H1 (cell line): ENCODE data around the gene ARL5C. TPM values are rescaled to one million over a fixed set of nuclear protein-coding genes. Genes with fewer than 3 reads are reported as not detected.

Source experiments
- CTCF ChIA-PET: fragments of 300-600 bp; sonication (Branson Sonifier 250); formaldehyde crosslinking; loops from one replicate; lab custom pipeline; 2021; ENCODE audit not compliant: partially characterized antibody; lab: Charles Lee
- POLR2A ChIA-PET: fragments of 300-600 bp; sonication (Branson Sonifier 250); formaldehyde crosslinking; loops from one replicate; lab custom pipeline; 2021; ENCODE audit warnings: inconsistent platforms; ENCODE audit not compliant: partially characterized antibody; lab: Charles Lee
- DNase-seq, 2 experiments: peaks; one replicate each; pipeline versions ENCODE4 v3.0.0 to v3.0.0-alpha.2; 2010 to 2022; ENCODE audit warnings: low spot score in 2 of 2, low read depth in 1 of 2, mixed read lengths in 1 of 2
- FAIRE-seq: peaks from 2 replicates; lab custom pipeline; 2011; peaks lifted over from hg19 to GRCh38; lab: Jason Lieb, UNC
- H2AFZ ChIP-seq: 2 replicates; pipeline ENCODE4 v1.8.1; 2012; ENCODE audit warnings: low read length, inconsistent platforms
- H2AK5ac ChIP-seq: 2 replicates; pipeline ENCODE4 v1.6.1; 2013; ENCODE audit warnings: low read depth, low read length
- H2BK120ac ChIP-seq: replicated peaks from 2 replicates; pipeline ENCODE3; 2013; ENCODE audit warnings: low read depth, low read length, inconsistent platforms
- H2BK12ac ChIP-seq: 2 replicates; pipeline ENCODE4 v1.6.1; 2013; ENCODE audit warnings: low read depth, low read length
- H2BK15ac ChIP-seq: 2 replicates; pipeline ENCODE4 v1.6.1; 2013; ENCODE audit warnings: low read length
- H2BK20ac ChIP-seq: 2 replicates; pipeline ENCODE4 v1.6.1; 2013; ENCODE audit warnings: low read length
- H2BK5ac ChIP-seq: 2 replicates; pipeline ENCODE4 v1.6.1; 2013; ENCODE audit warnings: low read depth, low read length
- H3K14ac ChIP-seq: 2 replicates; pipeline ENCODE4 v1.6.1; 2013; ENCODE audit warnings: inconsistent platforms; ENCODE audit not compliant: insufficient read length
- H3K18ac ChIP-seq: 2 replicates; pipeline ENCODE4 v1.6.1; 2013; ENCODE audit warnings: low read length; ENCODE audit errors: extremely low read depth
- H3K23ac ChIP-seq: 2 replicates; pipeline ENCODE4 v1.6.1; 2013; ENCODE audit warnings: inconsistent platforms; ENCODE audit not compliant: insufficient read length
- H3K23me2 ChIP-seq: 2 replicates; pipeline ENCODE4 v1.6.1; 2013; ENCODE audit warnings: low read depth, low read length
- H3K27ac ChIP-seq: 2 replicates; pipeline ENCODE4 v1.6.1; 2011; ENCODE audit warnings: low read depth, low read length, inconsistent platforms
- H3K27me3 ChIP-seq, 4 experiments: replicated peaks in 1 of 4; 1 replicate in 1 of 4; 2 replicates in 3 of 4; pipeline versions ENCODE4 v1.6.1 to v1.8.1; 2011 to 2013; ENCODE audit warnings: low read length in 3 of 4, mild to moderate bottlenecking in 3 of 4, inconsistent platforms in 2 of 4, mixed read lengths in 2 of 4, moderate library complexity in 1 of 4; ENCODE audit not compliant: control insufficient read depth in 3 of 4, insufficient read depth in 3 of 4; ENCODE audit errors: extremely low read depth in 1 of 4
- H3K36me3 ChIP-seq, 4 experiments: 2 replicates each; pipeline versions ENCODE4 v1.6.1 to v1.8.1; 2011 to 2013; ENCODE audit warnings: mild to moderate bottlenecking in 4 of 4, low read length in 3 of 4, moderate library complexity in 2 of 4, control low read depth in 1 of 4, inconsistent platforms in 1 of 4; ENCODE audit not compliant: insufficient read depth in 4 of 4, control insufficient read depth in 2 of 4
- H3K4ac ChIP-seq: replicated peaks from 2 replicates; pipeline ENCODE3; 2013; ENCODE audit warnings: low read length, low read depth, mixed read lengths, inconsistent platforms; ENCODE audit not compliant: insufficient read length
- H3K4me1 ChIP-seq, 4 experiments: replicated peaks in 1 of 4; 1 replicate in 1 of 4; 2 replicates in 3 of 4; pipeline versions ENCODE4 v1.6.1 to v1.8.1; 2011 to 2013; ENCODE audit warnings: low read length in 3 of 4, inconsistent platforms in 2 of 4, mixed read lengths in 1 of 4; ENCODE audit not compliant: insufficient read depth in 4 of 4, control insufficient read depth in 3 of 4
- H3K4me2 ChIP-seq, 2 experiments: 2 replicates each; pipeline versions ENCODE4 v1.6.1 to v1.8.1; 2011 to 2013; ENCODE audit warnings: low read depth in 2 of 2, low read length in 2 of 2, control low read depth in 1 of 2, inconsistent platforms in 1 of 2, mild to moderate bottlenecking in 1 of 2; ENCODE audit not compliant: insufficient read depth in 1 of 2
- H3K4me3 ChIP-seq, 4 experiments: fragments of 200-600, 300-600 bp in 1 of 4; sonication (generic), shearing (Covaris generic), sonication (Bioruptor Twin) in 1 of 4; 2 replicates each; pipeline versions ENCODE4 v1.5.1 to v1.8.1; 2011 to 2016; ENCODE audit warnings: low read length in 4 of 4, low read depth in 3 of 4, control low read depth in 2 of 4, inconsistent platforms in 2 of 4, mild to moderate bottlenecking in 2 of 4, mixed read lengths in 1 of 4, moderate library complexity in 1 of 4; ENCODE audit not compliant: insufficient read depth in 2 of 4; ENCODE audit errors: extremely low read depth in 1 of 4
- H3K56ac ChIP-seq: replicated peaks from 2 replicates; pipeline ENCODE3; 2013; ENCODE audit warnings: low read depth, mild to moderate bottlenecking, mixed read lengths, low read length, inconsistent platforms; ENCODE audit not compliant: insufficient read length
- H3K79me1 ChIP-seq: 2 replicates; pipeline ENCODE4 v1.6.1; 2013; ENCODE audit warnings: low read depth, low read length, control low read depth
- H3K79me2 ChIP-seq, 2 experiments: 2 replicates each; pipeline versions ENCODE4 v1.6.1 to v1.8.1; 2012 to 2013; ENCODE audit warnings: low read length in 2 of 2, mild to moderate bottlenecking in 2 of 2, inconsistent platforms in 1 of 2; ENCODE audit not compliant: insufficient read depth in 2 of 2, control insufficient read depth in 1 of 2
- H3K9ac ChIP-seq, 4 experiments: replicated peaks in 1 of 4; 1 replicate in 1 of 4; 2 replicates in 3 of 4; pipeline versions ENCODE4 v1.6.1 to v1.8.1; 2011 to 2013; ENCODE audit warnings: low read depth in 3 of 4, low read length in 3 of 4, control low read depth in 2 of 4, mild to moderate bottlenecking in 2 of 4, moderate library complexity in 2 of 4, inconsistent platforms in 1 of 4; ENCODE audit errors: extremely low read depth in 1 of 4
- H3K9me3 ChIP-seq, 2 experiments: 2 replicates each; pipeline versions ENCODE4 v1.6.1 to v1.8.1; 2012 to 2013; ENCODE audit warnings: mild to moderate bottlenecking in 2 of 2, moderate library complexity in 2 of 2, control low read depth in 1 of 2, inconsistent platforms in 1 of 2, low read depth in 1 of 2, low read length in 1 of 2, mixed read lengths in 1 of 2; ENCODE audit not compliant: insufficient read depth in 2 of 2
- H4K20me1 ChIP-seq, 2 experiments: replicated peaks in 1 of 2; 2 replicates each; pipeline versions ENCODE3 to v1.8.1; 2011 to 2013; ENCODE audit warnings: inconsistent platforms in 2 of 2, low read length in 2 of 2, mild to moderate bottlenecking in 1 of 2; ENCODE audit not compliant: insufficient read depth in 2 of 2, control insufficient read depth in 1 of 2
- H4K5ac ChIP-seq: 2 replicates; pipeline ENCODE4 v1.6.1; 2013; ENCODE audit warnings: low read length, low read depth, mixed read lengths, inconsistent platforms; ENCODE audit not compliant: insufficient read length
- H4K8ac ChIP-seq: 2 replicates; pipeline ENCODE4 v1.8.0; 2013; ENCODE audit warnings: mild to moderate bottlenecking, moderate library complexity, low read length, inconsistent platforms; ENCODE audit not compliant: insufficient read depth; ENCODE audit errors: extremely low read depth
- H4K91ac ChIP-seq: replicated peaks from 2 replicates; pipeline ENCODE3; 2013; ENCODE audit warnings: low read length, mixed read lengths, inconsistent platforms; ENCODE audit not compliant: insufficient read length
- CBX8 ChIP-seq: fragments of 300-800, 300-1000 bp; sonication (generic); IDR thresholded peaks from 2 replicates; pipeline ENCODE4 v1.7.1; 2016; ENCODE audit warnings: low read depth, low read length, borderline replicate concordance
- KDM1A ChIP-seq: fragments of 200-600, 300-600 bp; sonication (generic); IDR thresholded peaks from 2 replicates; pipeline ENCODE4 v1.7.1; 2016; ENCODE audit warnings: mild to moderate bottlenecking, low read length, borderline replicate concordance
- WGBS, 2 experiments: shearing (Covaris generic) in 1 of 2; methylation state at CpG; one replicate each; pipeline versions ENCODE4 v1.1.6 to v1.1.7; 2013 to 2015; ENCODE audit warnings: low lambda C conversion rate in 2 of 2, mixed read lengths in 2 of 2, inconsistent platforms in 1 of 2, low coverage in 1 of 2, missing lambda C conversion rate in 1 of 2; ENCODE audit not compliant: insufficient replicate concordance in 2 of 2, insufficient coverage in 1 of 2, insufficient read length in 1 of 2; ENCODE audit errors: extremely low coverage in 1 of 2, missing lambda C conversion rate in 1 of 2; 5-methylcytosine and 5-hydroxymethylcytosine counted together
- polyA plus RNA-seq, 7 experiments: library from polyadenylated mRNA; depleted of rRNA in 3 of 7; stranded (reverse) in 5 of 7; unstranded in 2 of 7; fragments of >200 nt in 5 of 7; fragments of 200-250 nt in 2 of 7; gene quantifications; 1 replicate in 5 of 7; 2 replicates in 1 of 7; 4 replicates in 1 of 7; pipeline versions ENCODE4 v1.2.1 to v1.2.3, GENCODE V29; 2011 to 2013; ENCODE audit warnings: missing spikeins in 2 of 7, mixed read lengths in 2 of 7
- total RNA-seq: library from RNA; stranded (reverse); fragmentation: NEBNext Ultra II Directional; extraction: Animal tissue kit (Norgen Biotek cat#: 25700); gene quantifications from 2 replicates; pipeline ENCODE4 v1.2.1, GENCODE V29; 2021

Gene ARL5C
- total and polyA plus RNA-seq, 2 of the 8 experiments (the other 6 are each of a cell fraction or from before 2014, with no cell fraction given): not detected

DNA sequence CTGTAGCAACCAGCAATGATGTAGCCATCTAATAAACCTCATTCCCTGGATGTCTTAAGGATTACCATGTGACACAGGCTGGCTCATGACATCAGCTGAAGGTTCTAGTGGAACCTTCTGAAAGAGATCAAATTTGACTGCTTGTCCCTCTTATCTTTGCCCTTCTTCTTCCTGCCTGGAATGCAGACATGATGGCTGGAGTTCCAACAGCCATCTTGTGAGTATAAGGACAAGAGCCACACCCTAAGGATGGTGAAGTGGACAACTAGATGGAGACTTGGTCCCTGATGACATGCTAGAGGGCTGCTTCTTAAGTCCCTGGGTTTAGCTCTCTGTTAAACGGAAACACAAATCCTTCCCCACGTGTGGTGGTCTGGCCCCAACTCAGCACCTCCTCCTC is 52.1 kb downstream of the ARL5C start:
- Histone ChIP-seq H2BK20ac (no peak overlapping the region), H3K18ac (no peak overlapping the region), H3K56ac (no peak overlapping the region), H4K91ac (no peak overlapping the region), H2BK120ac (no peak overlapping the region), H2BK12ac (no peak overlapping the region), H3K4me3 (no peak overlapping the region), H3K9ac (no peak overlapping the region), H3K27me3 (no peaks in the 10 kb centered on the region; a peak in 2 of 7 replicates), H3K4me2 (no peak overlapping the region), H3K79me2 (no peaks in the 10 kb centered on the region), H3K23me2 (no peaks in the 10 kb centered on the region), H4K20me1 (no peaks in the 10 kb centered on the region), H4K8ac (no peak overlapping the region), H2AK5ac (no peak overlapping the region), H3K79me1 (no peaks in the 10 kb centered on the region), H3K27ac (no peak overlapping the region), H4K5ac (no peak overlapping the region), H3K4ac (no peak overlapping the region), H2BK15ac (0 out of 2 replicates have a peak overlapping the region, but pooled peaks have one; percentile 25), H2AFZ (no peak overlapping the region), H3K4me1 (peaks cover 0 to 2% (median 0%) of the 10 kb centered on the region in 4 experiments; a peak in 1 of 7 replicates), H3K9me3 (no peaks in the 10 kb centered on the region), H3K36me3 (no peaks in the 10 kb centered on the region), H3K23ac (no peak overlapping the region), H3K14ac (no peak overlapping the region), H2BK5ac (no peak overlapping the region)
- 90% methylated on average over 2 of the region's 2 CpGs; no CpG with 5 or more reads in 1 of the 2 experiments for WGBS, 2 experiments
- DNase-seq: no peak
- no peak for FAIRE-seq
- ChIA-PET POLR2A (interaction anchor here (3.7 kb wide), 1 partner anchor 11 kb away, joined by 15 read pairs; no protein-coding TSS in a partner anchor), CTCF (interaction anchor here (0.6 to 2.1 kb wide), 5 partner anchors 10 to 131 kb away, joined by 3 to 10 read pairs (median 5); no protein-coding TSS in a partner anchor)
- peak; percentile 19; the same call in 1 of the 2 replicates for TF ChIP-seq KDM1A
- no peak for TF ChIP-seq CBX8
